RWPE2 (cell line): ENCODE results near the gene AFG1L.

Experiments
- ATAC-seq: fragments of 200-7000 bp; cut with Tn5 transposase; 3 replicates; pipeline ENCODE4 v1.9.1; 2021; ENCODE audit warnings: low read depth
- DNase-seq: peaks from one replicate; pipeline ENCODE4 v3.0.0-alpha.2; 2020; ENCODE audit warnings: low spot score
- H3K27ac ChIP-seq: fragments of 450-650 bp; 2 replicates; pipeline ENCODE4 v1.5.1; 2017; ENCODE audit warnings: mild to moderate bottlenecking; ENCODE audit not compliant: poor library complexity, severe bottlenecking
- H3K27me3 ChIP-seq: fragments of 250-450 bp; sonication (Bioruptor Pico); 2 replicates; pipeline ENCODE4 v1.5.1; 2021; ENCODE audit warnings: mild to moderate bottlenecking, moderate library complexity; ENCODE audit not compliant: insufficient read depth, poor library complexity, severe bottlenecking
- H3K36me3 ChIP-seq: fragments of 250-450 bp; sonication (Bioruptor Pico); 2 replicates; pipeline ENCODE4 v1.5.1; 2020; ENCODE audit warnings: low read depth, mild to moderate bottlenecking, moderate library complexity
- H3K4me1 ChIP-seq: fragments of 250-450 bp; sonication (Bioruptor Pico); 2 replicates; pipeline ENCODE4 v1.5.1; 2021; ENCODE audit warnings: mild to moderate bottlenecking, moderate library complexity; ENCODE audit not compliant: insufficient read depth, poor library complexity, severe bottlenecking
- H3K4me3 ChIP-seq: fragments of 250-450 bp; sonication (Bioruptor Pico); 2 replicates; pipeline ENCODE4 v1.5.1; 2021; ENCODE audit warnings: mild to moderate bottlenecking, moderate library complexity; ENCODE audit not compliant: severe bottlenecking
- H3K9me3 ChIP-seq: fragments of 250-450 bp; sonication (Bioruptor Pico); 2 replicates; pipeline ENCODE4 v1.5.1; 2021; ENCODE audit warnings: mild to moderate bottlenecking, moderate library complexity; ENCODE audit not compliant: severe bottlenecking
- TF ChIP-seq, protein P1 (sequence below): fragments of 450-650 bp; IDR thresholded peaks from one replicate; pipeline ENCODE4 v1.5.1; 2017; ENCODE audit warnings: mild to moderate bottlenecking, moderate library complexity; ENCODE audit not compliant: poor library complexity, severe bottlenecking

AFG1L gene

GRCh38 chr6:108556866-108557493, 262.1 kb downstream of the AFG1L start:
- DNase-seq = no peak
- Histone ChIP-seq H3K27me3 (no peaks in the 10 kb centered on the region), H3K4me3 (peak overlapping the region; percentile 97), H3K36me3 (no peaks in the 10 kb centered on the region), H3K27ac (peak overlapping the region; percentile 88), H3K9me3 (no peaks in the 10 kb centered on the region), H3K4me1 (peaks cover 17% of the 10 kb centered on the region)
- no peak for ATAC-seq
- TF ChIP-seq, protein P1, sequence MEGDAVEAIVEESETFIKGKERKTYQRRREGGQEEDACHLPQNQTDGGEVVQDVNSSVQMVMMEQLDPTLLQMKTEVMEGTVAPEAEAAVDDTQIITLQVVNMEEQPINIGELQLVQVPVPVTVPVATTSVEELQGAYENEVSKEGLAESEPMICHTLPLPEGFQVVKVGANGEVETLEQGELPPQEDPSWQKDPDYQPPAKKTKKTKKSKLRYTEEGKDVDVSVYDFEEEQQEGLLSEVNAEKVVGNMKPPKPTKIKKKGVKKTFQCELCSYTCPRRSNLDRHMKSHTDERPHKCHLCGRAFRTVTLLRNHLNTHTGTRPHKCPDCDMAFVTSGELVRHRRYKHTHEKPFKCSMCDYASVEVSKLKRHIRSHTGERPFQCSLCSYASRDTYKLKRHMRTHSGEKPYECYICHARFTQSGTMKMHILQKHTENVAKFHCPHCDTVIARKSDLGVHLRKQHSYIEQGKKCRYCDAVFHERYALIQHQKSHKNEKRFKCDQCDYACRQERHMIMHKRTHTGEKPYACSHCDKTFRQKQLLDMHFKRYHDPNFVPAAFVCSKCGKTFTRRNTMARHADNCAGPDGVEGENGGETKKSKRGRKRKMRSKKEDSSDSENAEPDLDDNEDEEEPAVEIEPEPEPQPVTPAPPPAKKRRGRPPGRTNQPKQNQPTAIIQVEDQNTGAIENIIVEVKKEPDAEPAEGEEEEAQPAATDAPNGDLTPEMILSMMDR = no peak

- H3K4me3 ChIP-seq = peak overlapping the region; percentile 97
- H3K27ac ChIP-seq = peak overlapping the region; percentile 88
- peak; percentile 64 for DNase-seq
- peaks cover 3% of the 10 kb centered on the region for H3K36me3 ChIP-seq
- no peak for ATAC-seq
- TF ChIP-seq, protein P1 = peak; percentile 14
- no peaks in the 10 kb centered on the region for H3K27me3 ChIP-seq
- peaks cover 17% of the 10 kb centered on the region for H3K4me1 ChIP-seq
- H3K9me3 ChIP-seq = no peaks in the 10 kb centered on the region
Measured at GRCh38 chr6:108557494-108558371, 262.9 kb downstream of the AFG1L start.

DNA sequence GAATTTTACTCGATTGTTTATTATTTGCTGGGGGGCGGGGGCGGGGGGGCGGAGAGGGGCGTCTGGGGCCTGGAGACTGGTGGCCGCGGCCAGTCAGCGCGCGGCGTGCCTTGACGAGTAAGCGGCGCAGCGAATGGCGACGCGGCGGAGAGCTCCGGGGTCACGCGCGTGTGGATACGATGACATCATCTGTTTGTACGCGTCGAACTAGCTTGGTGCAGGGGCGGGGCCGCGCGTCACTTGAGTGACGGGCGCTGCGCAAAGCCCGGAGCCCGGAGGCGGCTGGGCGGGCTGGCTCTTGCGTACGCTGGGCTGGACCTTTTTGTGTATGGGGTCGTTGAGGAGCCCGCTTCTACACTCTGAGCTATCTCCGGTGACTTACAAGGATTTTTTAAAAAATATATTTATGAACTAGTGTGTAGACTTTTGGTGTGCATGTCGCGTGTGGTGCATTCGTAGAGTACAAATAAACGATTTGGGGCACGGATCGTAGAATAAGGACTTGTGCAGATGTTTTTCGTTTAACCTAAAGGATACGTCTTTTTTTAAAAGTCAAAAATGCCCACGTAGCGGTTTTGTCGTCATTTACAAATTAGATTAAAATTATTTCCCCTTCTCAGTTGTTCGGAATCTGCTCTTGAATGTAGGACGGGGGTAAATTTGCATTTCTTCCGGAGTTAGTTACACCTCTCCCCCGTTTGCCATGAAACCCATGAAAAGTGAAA, 263.7 kb downstream of the AFG1L start:
- peaks cover 11% of the 10 kb centered on the region for H3K36me3 ChIP-seq
- H3K4me3 ChIP-seq = peak overlapping the region; percentile 97
- H3K27me3 ChIP-seq = no peaks in the 10 kb centered on the region
- peak; percentile 97 for DNase-seq
- H3K9me3 ChIP-seq = no peaks in the 10 kb centered on the region
- peak; percentile 46 for ATAC-seq
- H3K27ac ChIP-seq = peak overlapping the region; percentile 88
- TF ChIP-seq, protein P1 = peak; percentile 3
- H3K4me1 ChIP-seq = peaks cover 21% of the 10 kb centered on the region

DNA sequence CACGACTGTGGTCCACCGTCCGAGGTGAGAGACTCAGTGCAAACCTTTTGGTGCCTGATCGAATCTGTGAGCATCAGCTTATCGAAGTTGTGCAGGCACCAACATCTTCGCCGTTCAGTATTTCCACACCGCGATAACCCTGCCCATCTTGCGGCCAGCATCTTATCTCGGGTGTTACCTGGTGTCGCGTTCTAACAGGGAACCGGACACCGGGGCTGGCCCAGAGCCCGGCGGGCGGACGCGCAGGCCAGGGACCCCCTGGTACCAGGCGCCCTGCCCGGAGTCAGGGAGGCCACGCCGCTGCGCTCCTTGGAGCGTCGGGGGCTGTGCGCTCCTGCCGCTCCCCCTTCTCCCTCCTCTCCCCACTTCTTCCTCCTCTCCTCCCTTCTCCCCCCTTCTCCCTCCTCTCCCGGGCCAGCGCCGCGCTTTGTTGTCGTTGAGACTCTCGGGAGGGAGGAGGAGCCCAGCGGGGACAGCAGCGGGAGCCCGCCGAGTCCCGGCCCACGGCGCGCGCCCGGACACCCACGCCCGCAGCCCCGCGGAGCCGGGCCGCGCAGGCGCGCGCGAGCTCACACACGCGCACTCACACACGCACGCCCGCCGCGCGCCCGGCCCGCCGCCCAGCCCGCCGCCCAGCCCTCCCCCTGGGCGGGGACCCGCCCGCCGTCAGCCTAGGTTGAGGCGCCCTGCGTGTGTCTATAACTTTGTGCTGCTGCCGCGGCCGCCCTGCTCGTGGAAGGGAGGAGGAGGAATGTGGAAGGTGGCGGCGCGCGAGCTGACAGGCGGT, 264.4 kb downstream of the AFG1L start:
- TF ChIP-seq, protein P1 = no peak
- Histone ChIP-seq H3K27me3 (no peaks in the 10 kb centered on the region), H3K27ac (peak overlapping the region; percentile 88), H3K36me3 (peaks cover 11% of the 10 kb centered on the region), H3K4me3 (peak overlapping the region; percentile 97), H3K4me1 (peaks cover 27% of the 10 kb centered on the region), H3K9me3 (no peaks in the 10 kb centered on the region)
- ATAC-seq = peak; percentile 31
- peak; percentile 85 for DNase-seq
